ENCODE results near the gene HOXC10.

HOXC10 gene

DNA sequence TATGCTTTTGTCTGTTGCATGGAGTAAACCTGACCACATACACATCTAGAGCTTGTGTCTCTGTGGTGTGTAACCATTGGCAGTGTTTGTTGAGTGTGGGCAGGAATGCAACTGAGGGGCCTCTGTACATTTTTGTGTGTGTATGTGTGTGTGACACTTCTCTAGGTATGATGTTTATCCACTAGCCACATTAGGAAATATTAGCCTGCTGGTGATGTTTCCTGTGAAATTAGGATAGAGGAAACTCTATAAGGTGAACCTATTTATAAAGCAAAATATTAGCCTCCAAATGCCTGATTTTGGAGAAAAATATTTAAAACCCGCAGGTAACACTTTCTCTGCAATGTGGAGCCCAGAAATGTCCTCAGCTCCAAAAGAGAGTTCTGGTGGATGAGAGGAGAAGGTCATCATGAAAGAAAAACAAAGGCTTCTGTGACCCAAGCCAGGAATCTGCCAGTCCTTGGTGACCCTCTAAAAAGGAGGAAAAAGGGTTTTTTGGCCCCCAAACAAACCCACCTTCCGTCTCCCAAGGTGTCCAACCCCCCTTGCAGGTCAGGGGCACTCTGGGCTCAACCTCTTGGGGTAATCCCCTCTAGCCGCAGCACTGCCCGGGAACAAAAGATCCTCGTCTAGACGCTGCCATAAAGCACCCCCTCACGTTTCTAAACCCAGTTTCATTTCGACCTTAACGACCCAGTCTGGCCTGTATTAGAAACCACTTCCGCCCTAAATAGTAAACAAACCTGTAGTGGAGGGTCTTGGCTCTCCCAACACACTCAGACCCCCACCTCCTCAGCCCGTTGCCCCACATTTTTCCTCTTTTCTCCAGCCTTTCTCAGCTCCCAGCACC is 7.1 kb upstream of the HOXC10 start:
- DNase-seq = no peak

DNA sequence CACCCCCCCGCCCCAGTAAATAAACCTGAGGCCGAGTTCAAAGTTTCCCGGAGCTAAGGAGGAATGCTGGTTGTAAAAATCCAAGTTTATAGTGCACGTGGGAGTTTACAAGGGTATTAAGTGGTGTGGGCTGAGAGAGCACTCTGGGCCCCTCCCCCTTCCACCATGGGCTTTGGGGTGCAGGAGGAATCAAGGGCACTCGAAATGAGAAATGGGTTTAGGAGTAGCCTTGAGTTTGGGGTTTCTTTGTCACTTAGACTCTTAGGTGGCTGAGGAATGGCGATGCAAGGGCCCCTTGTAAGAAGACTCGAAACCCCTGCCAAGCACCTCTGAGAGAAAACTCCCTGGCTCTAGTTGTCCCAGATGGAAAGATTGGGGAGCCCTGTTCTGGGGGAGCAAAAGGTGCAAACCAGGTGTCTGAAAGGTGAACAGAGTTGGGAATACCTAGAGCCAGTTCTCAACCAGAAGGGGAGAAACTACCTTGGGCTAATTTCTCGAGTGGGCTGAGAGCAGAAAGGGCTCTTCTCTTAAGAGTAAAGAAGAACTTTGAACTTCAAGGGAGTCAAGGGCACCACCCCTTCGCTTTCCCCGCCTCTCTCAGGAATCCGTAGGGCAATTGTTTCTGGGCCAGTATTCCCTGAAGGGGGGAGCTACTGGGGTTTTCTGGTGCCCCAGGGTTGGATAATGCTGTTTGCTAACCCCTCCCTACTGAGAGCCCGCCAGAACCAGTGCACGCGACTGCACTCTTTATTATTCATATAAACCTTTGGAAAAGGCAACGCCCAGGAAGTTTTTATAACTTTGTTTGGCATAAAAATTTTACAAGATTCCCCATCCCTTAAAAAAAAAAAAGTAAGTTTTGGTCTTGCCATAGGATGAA is 6.2 kb upstream of the HOXC10 start:
- DNase-seq = no peak

DNA sequence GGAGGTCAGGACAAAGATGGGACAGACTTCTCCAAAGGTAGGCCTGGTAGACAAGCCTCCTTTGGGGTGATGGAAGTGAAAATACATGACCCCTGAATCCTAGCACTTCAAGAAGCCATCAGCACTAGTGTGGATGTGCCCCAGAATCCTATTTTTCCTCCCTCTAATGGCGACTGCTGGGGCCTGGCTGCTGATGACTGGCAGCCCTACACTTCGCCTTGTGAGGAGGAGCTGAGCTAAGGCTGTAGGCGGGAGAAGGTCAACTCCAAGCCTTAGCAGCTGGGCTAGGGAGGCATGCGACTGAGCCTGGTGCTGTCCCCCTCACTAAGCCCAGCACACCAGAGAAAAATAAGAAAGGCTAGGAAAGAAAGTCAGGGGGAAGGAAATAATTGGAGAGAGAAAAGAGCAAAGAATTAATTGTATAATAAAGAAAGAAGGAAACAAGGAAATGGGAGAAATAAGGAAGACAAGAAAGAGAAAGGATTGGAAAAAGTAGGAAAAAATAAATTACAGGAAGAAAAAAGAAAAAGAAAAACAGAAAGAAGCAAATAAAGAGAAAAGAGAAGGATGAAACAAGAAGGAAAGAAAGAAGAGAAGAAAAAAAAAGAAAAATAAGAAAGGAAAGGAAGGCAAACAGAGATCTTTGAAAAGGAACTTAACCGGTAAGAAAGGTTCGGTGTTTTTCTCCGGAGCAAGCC is 4.7 kb upstream of the HOXC10 start:
- no peak for DNase-seq

DNA sequence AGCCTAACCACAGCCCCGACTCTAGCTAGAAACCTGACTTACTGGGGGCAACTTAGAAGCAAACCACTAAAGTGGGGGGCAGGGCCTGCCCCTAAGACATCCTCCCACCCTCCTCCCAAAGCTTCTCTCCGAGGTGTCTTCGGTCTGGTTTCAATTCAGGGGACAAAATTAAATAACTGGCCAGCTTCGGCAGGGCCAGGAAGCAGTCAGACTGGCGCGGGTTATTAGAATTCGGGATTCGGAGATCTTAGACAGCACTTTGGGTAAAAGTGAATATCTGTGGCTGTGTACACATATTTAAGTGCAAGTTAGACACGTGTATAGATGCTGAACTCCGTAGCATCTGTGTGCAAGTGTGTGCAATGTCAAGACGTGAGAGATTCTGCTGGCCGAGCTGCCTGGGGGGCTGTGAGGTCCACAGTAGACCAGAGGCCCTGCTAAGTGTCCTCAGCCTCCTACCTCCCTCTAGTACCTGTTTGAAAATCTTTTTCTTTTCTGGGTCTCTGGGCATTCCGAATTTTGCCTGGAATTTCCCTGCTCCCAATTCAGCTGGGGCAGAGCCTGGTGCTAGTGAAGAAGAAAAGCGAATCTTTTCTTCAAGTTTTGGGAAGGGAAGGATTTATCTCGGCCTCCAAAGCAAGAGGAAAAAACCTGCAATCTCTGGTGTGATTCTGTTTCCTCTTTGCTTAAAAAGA is 4.0 kb upstream of the HOXC10 start:
- no peak for DNase-seq

DNA sequence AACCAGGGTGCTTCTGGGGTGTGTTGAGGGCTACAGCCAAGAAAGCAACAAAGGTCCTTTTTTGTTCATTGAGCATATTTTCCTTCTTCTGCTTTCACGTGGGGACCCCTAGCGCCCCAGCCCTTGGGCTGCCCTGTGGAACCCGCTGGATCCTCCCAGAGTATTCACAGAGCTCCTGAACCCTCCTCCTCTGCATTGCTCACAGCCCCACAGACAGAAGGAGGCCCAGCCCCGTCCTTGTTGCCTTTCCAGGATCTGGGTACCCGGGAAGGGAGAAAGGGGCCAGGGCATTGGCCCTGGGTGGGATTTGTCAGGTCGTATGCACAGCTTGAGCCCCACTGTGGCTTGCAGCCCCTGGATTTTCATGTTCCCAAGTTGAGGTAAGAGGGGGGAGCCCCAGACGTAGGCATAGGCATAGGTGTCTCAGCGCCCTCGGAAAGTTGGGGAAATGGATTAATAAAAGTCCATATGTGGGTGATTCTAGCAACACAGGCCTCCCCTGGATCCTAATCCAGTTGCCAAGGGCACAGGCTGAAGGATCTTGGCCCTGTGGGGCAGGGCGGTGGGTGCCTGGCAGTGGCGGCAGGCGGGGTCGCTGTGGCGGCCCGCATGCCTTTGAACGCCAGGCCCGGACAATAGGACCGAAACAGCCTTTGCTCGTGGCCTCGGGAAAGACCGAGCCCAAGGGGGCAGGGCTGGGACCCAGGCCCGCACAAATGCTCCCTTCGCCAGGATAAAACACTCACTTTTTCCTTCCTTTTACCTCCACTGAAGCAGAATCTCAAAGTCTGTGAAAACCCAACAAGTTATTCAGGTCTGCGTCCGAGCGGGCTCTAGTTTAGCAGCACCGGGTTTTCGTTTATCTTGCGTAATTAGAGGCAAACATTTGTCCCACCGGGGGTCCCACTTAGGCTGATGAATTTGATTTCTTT is 3.0 kb upstream of the HOXC10 start:
- DNase-seq = no peak

DNA sequence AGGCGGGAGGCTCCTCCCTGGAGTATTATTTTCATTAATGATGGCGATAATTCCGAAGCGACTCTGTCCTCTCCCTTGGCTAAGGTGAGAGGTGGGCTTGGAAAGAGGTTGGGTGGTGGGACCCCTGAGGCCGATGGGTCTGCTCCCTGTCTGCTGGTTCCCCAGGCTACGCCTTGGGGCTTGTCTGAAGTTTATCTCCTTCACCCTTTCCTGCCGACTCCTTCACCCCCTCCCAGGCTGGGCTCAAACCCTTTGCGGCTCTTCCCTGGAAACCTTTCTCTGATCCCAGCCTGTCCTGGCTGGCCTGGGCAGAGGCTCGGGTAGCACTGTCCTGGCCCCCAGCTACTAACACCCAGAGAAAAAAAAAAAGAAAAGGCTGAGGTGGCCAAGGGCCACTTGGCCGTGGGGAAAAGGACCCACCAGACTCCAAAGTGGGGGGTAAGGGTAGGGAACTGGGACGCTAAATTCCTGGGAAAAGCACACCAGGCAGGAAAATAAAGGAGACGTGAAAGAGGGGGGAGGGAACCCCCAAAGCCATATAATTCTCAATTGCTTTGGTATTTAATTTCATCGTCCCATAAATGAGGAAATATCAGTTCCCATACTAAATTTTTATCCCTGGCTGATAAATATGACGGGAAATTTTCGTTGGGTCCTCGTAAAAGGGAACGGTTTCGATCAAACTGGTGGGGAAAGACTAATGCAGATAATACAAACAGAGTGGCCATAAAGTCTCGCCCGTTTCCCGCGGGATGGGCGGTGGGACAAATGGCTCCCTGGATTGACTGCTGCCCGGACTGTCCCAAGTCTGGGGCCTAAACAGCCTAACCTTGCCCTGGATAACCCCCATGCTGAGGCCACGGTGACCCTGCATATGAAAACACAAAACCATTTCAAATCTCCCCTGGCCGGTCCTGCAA is 2.0 kb upstream of the HOXC10 start:
- no peak for DNase-seq

DNA sequence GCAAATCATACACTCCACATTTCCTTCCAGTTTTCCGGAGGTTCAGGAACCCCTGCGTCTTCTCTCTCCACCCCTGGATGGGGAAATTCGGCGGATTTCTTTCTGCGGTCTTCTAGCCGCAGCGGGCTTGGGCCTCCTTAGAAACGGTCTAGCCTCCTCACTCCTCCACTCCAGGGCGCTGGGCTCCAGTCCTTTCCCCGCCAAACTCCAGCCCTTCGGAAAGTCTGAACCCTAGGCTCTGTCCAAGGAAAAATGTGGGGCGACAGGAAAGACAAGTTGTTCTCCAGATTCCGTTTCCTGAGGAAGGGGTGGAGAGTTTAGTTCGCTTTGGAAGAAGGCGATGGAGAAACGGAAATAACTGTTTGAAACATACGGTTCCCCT is 1.4 kb upstream of the HOXC10 start:
- no peak for DNase-seq

DNA sequence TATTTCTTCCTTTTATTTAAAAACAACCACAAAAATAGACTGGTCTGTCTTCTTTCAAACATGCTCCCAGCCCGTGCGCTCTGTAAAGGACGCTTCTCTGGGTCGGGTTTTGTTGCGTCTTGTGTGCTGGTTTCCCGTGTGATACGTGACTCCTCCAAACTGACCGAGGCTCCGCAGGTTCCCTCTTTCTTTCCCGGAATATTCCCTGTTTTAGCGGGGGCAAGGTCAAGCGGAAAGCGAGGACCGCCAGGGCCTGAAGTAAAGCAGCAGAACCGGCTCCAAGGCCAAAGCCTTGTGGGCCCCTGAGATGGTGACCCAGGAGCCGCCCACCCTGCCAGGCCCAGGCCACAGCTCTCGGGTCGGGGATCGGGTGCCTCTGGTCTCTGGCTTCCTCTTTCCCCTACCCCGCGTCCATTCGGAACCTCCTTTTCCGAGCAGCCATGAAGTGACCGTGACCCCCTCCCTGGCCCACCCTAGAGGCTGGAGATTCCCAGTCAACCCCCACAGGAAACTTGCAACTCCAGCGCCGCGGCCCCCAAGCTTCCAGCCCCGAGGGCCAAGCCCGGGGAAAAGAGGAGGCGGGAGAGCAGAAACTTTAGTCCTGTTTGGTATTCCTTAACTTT is 885 bp upstream of the HOXC10 start:
- no peak for DNase-seq

DNA sequence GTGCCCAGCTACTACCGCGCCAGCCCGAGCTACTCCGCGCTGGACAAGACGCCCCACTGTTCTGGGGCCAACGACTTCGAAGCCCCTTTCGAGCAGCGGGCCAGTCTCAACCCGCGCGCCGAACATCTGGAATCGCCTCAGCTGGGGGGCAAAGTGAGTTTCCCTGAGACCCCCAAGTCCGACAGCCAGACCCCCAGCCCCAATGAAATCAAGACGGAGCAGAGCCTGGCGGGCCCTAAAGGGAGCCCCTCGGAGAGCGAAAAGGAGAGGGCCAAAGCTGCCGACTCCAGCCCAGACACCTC is 697 bp downstream of the HOXC10 start:
- no peak for DNase-seq

DNA sequence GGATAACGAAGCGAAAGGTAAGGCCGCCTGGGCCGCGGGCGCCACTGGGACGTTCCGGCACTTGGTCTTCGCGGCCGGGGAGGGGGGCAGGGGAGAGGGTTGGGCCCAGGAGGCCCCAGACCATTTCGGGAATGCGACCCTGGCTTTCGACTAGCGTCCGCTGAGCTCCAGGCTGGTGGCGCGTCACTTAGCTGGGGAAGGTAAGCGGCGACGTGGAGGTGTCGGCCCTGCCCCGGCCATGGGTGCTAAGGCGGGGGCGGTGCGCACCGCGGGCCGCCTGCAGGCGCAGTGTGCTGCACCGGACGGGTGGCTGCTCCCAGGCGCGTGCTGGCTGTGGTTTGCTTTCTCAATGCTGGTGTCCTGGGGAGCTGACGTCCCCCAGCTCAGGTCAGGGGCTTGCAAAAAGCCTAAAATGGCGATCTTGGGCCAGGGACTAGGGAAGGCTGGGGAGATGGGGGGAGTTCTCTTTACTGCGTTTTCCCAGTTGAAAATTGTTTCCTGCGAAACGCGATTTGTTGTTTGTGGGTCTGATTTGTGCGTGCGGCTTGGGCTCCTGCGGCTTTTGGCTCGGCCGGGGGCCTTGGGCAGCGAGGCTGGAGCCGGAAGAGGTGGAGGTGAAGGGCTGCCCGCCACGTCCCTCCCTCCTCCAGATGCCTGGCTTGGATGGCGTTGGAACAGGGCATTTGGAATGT is 1.2 kb downstream of the HOXC10 start:
- DNase-seq = no peak

DNA sequence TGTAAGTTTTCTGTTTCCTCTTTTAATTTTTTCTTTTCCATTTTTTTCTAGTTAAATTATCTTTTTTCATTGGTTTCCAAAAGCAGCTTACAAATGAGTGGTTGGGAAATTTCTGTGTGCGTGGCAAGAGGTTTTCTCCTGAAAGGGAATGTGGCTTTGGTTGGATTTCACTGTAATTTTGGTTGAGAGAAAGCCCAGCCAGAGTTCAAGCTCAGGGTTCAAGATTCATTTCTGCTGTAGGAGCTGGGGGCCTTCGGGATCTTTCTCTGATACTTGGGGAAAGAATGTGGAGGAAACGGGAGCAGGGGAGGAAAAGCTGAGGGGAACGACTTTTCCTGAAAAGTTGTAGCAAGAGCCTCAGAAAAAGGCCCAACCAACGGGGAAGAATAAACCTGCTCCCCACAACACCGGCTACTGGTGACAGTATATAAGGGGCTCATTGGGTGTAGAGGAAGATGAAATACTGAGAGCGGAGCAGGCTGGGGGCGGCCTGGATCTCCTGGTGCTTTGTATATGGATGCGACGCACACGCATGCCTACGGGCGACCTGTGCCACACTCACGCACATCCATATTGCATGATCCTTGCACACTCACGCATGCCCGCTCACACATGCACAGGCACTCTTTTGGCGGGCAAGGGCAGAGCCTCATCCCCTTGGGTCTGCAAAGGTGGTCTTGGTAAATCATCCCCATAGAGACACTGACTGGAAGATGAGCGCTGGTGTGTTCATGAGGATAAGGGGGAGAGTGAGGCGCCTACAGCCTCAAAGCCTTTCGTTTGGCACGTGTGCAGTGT is 1.9 kb downstream of the HOXC10 start:
- DNase-seq = no peak

DNA sequence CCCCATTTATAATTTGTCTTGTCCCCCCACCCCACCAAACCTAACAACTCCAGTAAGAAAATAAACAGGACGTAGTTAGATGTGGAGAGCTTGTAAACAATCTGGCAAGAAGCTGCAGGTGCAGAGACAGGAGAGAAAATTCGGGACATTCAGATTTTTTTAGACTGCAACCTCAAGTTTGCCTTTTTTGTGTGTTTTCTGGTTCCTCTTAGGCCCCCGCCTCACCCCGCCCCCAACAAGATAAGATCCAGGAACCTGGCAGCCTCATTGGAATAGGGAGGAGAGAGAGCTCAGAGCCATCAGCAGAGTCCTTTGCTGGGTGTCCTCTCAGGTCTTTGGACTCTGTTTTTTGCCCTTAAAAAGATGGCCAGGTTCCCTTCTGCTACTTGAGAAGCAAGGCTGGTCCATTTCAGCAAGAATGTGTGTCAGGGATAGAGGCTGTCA is 2.9 kb downstream of the HOXC10 start:
- no peak for DNase-seq

DNA sequence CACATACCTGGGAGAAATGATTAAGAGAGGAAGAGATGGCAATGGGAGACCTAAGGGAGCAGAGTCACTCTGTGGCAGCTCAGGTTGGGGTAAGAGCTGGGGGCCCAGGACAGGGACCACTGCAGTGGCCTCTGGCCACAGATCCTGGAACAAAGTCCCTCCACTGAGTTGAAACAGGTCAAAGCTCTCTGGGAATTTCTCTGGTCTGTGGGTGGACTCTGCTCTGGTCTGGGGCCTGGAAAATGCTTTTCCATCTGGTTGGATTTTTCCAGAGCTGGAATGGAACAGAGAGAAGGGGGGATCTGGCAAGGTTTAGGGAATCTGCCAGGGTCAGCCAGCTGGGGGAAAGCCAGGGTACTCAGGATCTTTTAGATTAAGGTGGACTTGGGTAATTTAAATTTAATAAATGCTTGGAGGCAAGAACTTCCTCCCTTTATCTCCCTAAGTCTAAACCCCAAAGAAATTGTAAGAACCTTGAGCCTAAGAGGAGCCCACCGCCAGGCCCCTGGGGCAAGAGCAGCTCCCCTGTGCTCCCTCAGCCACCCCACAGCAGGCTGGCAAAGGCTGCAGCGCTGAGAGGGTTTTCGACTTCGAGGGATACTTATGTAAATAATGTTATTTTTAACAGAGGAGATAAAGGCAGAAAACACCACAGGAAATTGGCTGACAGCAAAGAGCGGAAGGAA is 3.7 kb downstream of the HOXC10 start:
- DNase-seq = no peak

DNA sequence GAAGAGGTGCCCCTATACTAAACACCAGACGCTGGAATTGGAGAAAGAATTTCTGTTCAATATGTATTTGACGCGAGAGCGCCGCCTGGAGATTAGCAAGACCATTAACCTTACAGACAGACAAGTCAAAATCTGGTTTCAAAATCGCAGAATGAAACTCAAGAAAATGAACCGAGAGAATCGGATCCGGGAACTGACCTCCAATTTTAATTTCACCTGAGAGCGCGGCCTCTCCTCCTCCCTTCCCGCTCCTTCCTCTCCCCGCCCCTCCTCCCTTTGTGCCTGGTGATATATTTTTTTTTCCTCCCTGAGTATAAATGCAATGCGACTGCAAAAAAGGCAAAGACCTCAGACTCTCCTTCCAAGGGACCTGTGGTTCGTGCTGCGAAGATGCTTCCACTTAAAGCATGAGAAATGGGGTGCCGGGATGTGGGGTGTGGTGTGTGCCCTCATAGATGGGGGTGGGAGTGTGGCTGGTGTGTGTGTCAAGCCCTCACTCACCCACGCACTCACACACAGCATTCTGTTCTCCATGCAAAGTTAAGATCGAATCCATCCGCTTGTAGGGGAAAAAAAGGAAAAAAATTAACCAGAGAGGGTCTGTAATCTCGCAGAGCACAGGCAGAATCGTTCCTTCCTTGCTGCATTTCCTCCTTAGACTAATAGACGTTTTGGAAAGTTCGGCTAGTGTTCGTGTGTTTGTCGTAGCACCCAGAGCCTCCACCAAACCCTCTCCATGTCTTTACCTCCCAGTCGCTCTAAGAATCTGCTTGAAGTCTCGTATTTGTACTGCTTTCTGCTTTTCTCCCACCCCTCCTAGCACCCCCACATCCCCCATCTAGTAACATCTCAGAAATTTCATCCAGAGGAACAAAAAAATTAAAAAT is 4.5 kb downstream of the HOXC10 start:
- peak; percentile 55 for DNase-seq

DNA sequence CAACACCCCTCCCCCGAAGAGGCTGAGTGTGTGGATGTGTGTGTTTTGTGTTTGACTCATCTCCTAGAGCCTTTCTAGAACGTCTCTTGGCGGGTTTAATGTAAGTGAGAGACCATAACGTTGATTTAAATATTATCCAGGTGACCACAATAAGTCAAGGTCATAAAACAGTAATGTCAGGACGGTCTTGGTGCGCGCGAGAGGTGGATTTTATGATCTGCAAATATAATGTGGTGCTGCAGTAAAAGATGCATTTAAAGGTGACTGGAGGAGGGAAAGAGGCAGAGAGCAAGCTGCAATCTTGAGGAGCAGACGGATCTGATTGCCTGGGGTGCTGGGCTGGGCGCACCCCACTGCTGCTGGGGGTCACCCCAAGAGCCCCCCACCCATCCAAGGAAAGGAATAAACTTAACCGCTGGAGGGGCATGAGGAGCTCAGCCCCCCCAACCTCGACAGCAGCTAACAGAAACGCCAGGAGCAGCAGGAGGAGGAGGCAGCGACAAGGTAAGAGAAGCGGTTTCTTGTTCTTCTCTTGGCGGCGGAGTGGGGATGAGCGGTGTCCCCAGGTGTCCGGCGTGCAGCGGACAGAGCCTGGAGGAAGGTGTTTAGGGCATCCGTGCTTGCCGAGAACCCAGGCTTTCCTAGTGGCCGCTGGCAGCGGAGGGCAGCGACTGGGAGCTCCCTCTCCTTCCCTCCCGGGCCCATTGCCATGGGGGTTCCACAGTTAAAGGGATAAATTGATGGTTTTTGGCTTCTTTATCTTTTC is 5.5 kb downstream of the HOXC10 start:
- DNase-seq = no peak

DNA sequence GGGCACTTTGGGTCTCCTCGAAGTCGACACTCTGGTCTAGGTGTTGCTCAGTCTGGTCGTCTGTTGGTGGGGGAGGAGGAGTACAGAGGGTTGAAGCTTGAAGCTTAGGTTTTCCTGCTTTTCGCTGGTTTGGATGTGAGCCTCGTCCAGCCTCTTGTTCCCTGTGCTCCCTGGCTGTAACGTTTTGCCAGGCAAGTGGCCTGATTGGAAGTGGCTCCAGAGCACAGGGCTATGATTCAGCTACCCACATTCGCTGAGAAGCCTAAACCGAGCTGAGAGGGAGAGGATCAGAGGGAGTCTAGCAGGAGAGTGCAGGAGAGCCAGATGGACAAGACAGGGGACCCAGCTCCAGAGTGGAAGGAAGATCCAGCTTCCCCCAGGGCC is 6.1 kb downstream of the HOXC10 start:
- no peak for DNase-seq

Data from activated CD4-positive, alpha-beta T cell treated with anti-CD3 and anti-CD28 coated beads, Interleukin-10, Interleukin-2, amounts not matched to agents 100 ng/mL and 50 ng/mL, durations not matched to agents 16 hours and 8 hours (primary cell).